ENCODE data around the gene HS2ST1. TPM values are rescaled to one million over a fixed set of nuclear protein-coding genes. Genes with fewer than 3 reads are reported as not detected.
"Not testable (repeated sequence)": the region's sequence is repeated elsewhere in the genome, so short reads cannot be mapped to it uniquely, and the experiment has no call there.

Gene HS2ST1
- total and polyA plus RNA-seq, 2 donors (not counting 1 experiment from before 2014, with no cell fraction given) = 19.2 to 22.5 TPM

GRCh38 chr1:86976664-86977063, 62.2 kb downstream of the HS2ST1 start:
- no peaks in the 10 kb centered on the region for H3K27me3 ChIP-seq (ENCODE audit: control insufficient read depth, insufficient read depth, low read length)
- DNase-seq (ENCODE audit: low read depth in 2 of 2) = no peak
- TF ChIP-seq, protein P1, sequence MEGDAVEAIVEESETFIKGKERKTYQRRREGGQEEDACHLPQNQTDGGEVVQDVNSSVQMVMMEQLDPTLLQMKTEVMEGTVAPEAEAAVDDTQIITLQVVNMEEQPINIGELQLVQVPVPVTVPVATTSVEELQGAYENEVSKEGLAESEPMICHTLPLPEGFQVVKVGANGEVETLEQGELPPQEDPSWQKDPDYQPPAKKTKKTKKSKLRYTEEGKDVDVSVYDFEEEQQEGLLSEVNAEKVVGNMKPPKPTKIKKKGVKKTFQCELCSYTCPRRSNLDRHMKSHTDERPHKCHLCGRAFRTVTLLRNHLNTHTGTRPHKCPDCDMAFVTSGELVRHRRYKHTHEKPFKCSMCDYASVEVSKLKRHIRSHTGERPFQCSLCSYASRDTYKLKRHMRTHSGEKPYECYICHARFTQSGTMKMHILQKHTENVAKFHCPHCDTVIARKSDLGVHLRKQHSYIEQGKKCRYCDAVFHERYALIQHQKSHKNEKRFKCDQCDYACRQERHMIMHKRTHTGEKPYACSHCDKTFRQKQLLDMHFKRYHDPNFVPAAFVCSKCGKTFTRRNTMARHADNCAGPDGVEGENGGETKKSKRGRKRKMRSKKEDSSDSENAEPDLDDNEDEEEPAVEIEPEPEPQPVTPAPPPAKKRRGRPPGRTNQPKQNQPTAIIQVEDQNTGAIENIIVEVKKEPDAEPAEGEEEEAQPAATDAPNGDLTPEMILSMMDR (conservative IDR thresholded peaks at IDR 0.05 in 1 of 2, IDR thresholded peaks at IDR 0.05 in 1 of 2; ENCODE audit: low read depth in 1 of 2, low read length in 2 of 2) = no peak
- TF ChIP-seq EZH2 (IDR thresholded peaks at IDR 0.05; ENCODE audit: low read length, missing control alignments) = no peak

GRCh38 chr1:86981482-86982213, 67.2 kb downstream of the HS2ST1 start:
- Histone ChIP-seq H2AFZ (ENCODE audit: low read length) (no peak overlapping the region), H3K27me3 (ENCODE audit: control insufficient read depth, insufficient read depth, low read length) (no peaks in the 10 kb centered on the region), H3K4me3 (replicated peaks in 1 of 4; ENCODE audit: control extremely low read depth in 1 of 4, insufficient read depth in 1 of 4, low read depth in 3 of 4, low read length in 4 of 4) (no peak overlapping the region), H3K4me1 (ENCODE audit: control insufficient read depth, extremely low read depth, insufficient read depth, low read length) (no peaks in the 10 kb centered on the region), H3K9ac (ENCODE audit: insufficient read depth, low read length) (no peak overlapping the region), H4K20me1 (ENCODE audit: control insufficient read depth, extremely low read depth, insufficient read depth, low read length) (no peaks in the 10 kb centered on the region), H3K36me3 (ENCODE audit: control insufficient read depth, insufficient read depth, low read length) (no peaks in the 10 kb centered on the region), H3K79me2 (ENCODE audit: control insufficient read depth, insufficient read depth, low read length) (no peaks in the 10 kb centered on the region), H3K9me3 (ENCODE audit: control insufficient read depth, insufficient read depth, low read depth, low read length) (no peaks in the 10 kb centered on the region), H3K4me2 (ENCODE audit: extremely low read depth, insufficient read depth, low read length) (no peak overlapping the region), H3K27ac (ENCODE audit: insufficient read depth, low read length) (no peak overlapping the region)
- TF ChIP-seq EZH2 (IDR thresholded peaks at IDR 0.05; ENCODE audit: low read length, missing control alignments) = no peak
- TF ChIP-seq, protein P1 (conservative IDR thresholded peaks at IDR 0.05 in 1 of 2, IDR thresholded peaks at IDR 0.05 in 1 of 2; ENCODE audit: low read depth in 1 of 2, low read length in 2 of 2) = no peak
- no peak for DNase-seq (ENCODE audit: low read depth in 2 of 2)

More at GRCh38 chr1:86976664-86977063, 62.2 kb downstream of the HS2ST1 start:
- no peak overlapping the region for H3K27ac ChIP-seq (ENCODE audit: insufficient read depth, low read length)
- H3K79me2 ChIP-seq (ENCODE audit: control insufficient read depth, insufficient read depth, low read length) = no peaks in the 10 kb centered on the region
- no peaks in the 10 kb centered on the region for H3K9me3 ChIP-seq (ENCODE audit: control insufficient read depth, insufficient read depth, low read depth, low read length)
- H3K9ac ChIP-seq (ENCODE audit: insufficient read depth, low read length) = no peak overlapping the region
- H3K36me3 ChIP-seq (ENCODE audit: control insufficient read depth, insufficient read depth, low read length) = no peaks in the 10 kb centered on the region
- H3K4me3 ChIP-seq (replicated peaks in 1 of 4; ENCODE audit: control extremely low read depth in 1 of 4, insufficient read depth in 1 of 4, low read depth in 3 of 4, low read length in 4 of 4) = no peak overlapping the region
- H3K4me1 ChIP-seq (ENCODE audit: control insufficient read depth, extremely low read depth, insufficient read depth, low read length) = no peaks in the 10 kb centered on the region
- no peaks in the 10 kb centered on the region for H4K20me1 ChIP-seq (ENCODE audit: control insufficient read depth, extremely low read depth, insufficient read depth, low read length)
- no peak overlapping the region for H2AFZ ChIP-seq (ENCODE audit: low read length)
- H3K4me2 ChIP-seq (ENCODE audit: extremely low read depth, insufficient read depth, low read length) = no peak overlapping the region

DNA sequence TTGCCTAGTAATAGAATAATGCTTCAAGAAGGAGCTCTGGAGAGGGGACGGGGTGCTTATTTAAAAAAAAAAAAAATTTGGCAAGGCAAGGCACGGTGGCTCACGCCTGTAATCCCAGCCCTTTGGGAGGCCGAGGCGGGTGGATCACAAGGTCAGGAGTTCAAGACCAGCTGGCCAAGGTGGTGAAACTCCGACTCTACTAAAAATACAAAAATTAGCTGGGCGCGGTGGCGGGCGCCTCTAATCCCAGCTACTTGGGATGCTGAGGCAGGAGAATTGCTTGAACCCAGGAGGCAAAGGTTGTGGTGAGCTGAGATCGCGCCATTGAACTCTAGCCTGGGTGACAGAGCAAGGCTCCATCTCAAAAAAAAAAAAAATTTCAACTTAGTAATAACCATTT, 69.2 kb downstream of the HS2ST1 start:
- H3K36me3 ChIP-seq (ENCODE audit: control insufficient read depth, insufficient read depth, low read length); H2AFZ ChIP-seq (ENCODE audit: low read length); DNase-seq (ENCODE audit: low read depth in 2 of 2); H3K9me3 ChIP-seq (ENCODE audit: control insufficient read depth, insufficient read depth, low read depth, low read length); H3K27ac ChIP-seq (ENCODE audit: insufficient read depth, low read length); H3K4me3 ChIP-seq (replicated peaks in 1 of 4; ENCODE audit: control extremely low read depth in 1 of 4, insufficient read depth in 1 of 4, low read depth in 3 of 4, low read length in 4 of 4); H4K20me1 ChIP-seq (ENCODE audit: control insufficient read depth, extremely low read depth, insufficient read depth, low read length); H3K79me2 ChIP-seq (ENCODE audit: control insufficient read depth, insufficient read depth, low read length); H3K4me1 ChIP-seq (ENCODE audit: control insufficient read depth, extremely low read depth, insufficient read depth, low read length); H3K4me2 ChIP-seq (ENCODE audit: extremely low read depth, insufficient read depth, low read length); H3K27me3 ChIP-seq (ENCODE audit: control insufficient read depth, insufficient read depth, low read length); H3K9ac ChIP-seq (ENCODE audit: insufficient read depth, low read length): not testable (repeated sequence)
